Activated T-helper 17 cell treated with anti-CD3 and anti-CD28 coated beads, Interleukin-2, amount 50 U/mL, for 72 hours (primary cell): Measurements from ENCODE around the gene MTX1. TPM values are rescaled to one million over a fixed set of nuclear protein-coding genes. Genes with fewer than 3 reads are reported as not detected.
"Not testable (repeated sequence)": the region's sequence is repeated elsewhere in the genome, so short reads cannot be mapped to it uniquely, and the experiment has no call there.

Source experiments
- ATAC-seq: fragments of 150-1000 bp; cut with Tn5 transposase; replicated peaks from 2 replicates; pipeline ENCODE4 v1.10.0; 2021; ENCODE audit warnings: mild to moderate bottlenecking, moderate library complexity
- H3K27ac Mint-ChIP-seq: one replicate; pipeline ENCODE4 v1.8.0; 2022; ENCODE audit warnings: mixed read lengths
- H3K27me3 Mint-ChIP-seq: one replicate; pipeline ENCODE4 v1.8.0; 2022; ENCODE audit warnings: mixed read lengths
- H3K36me3 Mint-ChIP-seq: one replicate; pipeline ENCODE4 v1.8.0; 2022; ENCODE audit warnings: low read depth, mild to moderate bottlenecking, mixed read lengths
- H3K4me1 Mint-ChIP-seq: one replicate; pipeline ENCODE4 v1.8.0; 2022; ENCODE audit warnings: mixed read lengths
- H3K4me3 Mint-ChIP-seq: one replicate; pipeline ENCODE4 v1.8.0; 2022; ENCODE audit warnings: mild to moderate bottlenecking, mixed read lengths
- H3K9me3 Mint-ChIP-seq: one replicate; pipeline ENCODE4 v1.8.0; 2022; ENCODE audit warnings: mixed read lengths
- total RNA-seq, 2 donors: library from RNA; stranded (reverse); gene quantifications; one replicate each; pipeline ENCODE4 v1.2.3, GENCODE V29; 2022

MTX1 gene
- total RNA-seq, 2 donors from 2014 or later, result 31.3 to 59.9 TPM

DNA sequence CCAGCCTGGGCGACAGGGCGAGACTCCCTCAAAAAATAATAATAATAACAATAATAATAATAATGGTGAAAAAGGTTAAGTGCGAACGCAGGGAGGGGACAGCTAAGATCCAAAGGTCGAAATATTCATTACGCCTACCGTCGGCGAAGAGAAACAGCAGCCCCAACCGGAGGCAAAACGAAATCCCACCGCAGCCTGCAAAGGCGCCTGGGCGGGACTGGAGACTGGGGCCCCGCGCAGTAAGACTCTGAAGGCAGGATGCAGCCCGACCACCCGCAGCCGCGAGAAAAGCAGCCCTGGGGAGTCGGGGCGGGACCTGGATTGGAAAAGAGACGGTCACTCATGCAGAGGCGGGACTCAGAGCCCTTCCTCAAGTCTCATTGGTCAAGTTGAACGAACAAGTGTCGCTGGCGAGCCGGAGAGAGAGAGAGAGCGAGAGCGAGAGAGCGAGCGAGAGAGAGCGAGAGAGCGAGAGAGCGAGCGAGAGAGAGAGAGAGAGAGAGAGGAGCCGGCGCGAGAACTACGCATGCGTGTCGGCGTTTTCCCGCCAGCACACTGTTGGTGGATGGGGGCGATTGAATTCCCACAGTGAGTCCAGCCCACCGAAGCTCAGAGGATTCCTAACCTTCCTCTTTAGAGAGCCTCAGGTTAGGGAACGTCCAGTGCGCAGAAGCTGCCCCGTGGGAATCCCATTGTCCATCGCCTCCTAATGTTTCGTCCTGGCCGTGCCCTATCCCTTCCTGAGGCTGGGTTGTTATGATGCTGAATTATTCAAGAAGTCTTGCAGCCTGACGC, 36.1 kb downstream of the MTX1 start:
- peak overlapping the region; percentile 94 for H3K27ac Mint-ChIP-seq
- H3K27me3 Mint-ChIP-seq, result no peaks in the 10 kb centered on the region
- H3K4me3 Mint-ChIP-seq, result peak overlapping the region; percentile 75
- peaks cover 22% of the 10 kb centered on the region for H3K4me1 Mint-ChIP-seq
- H3K36me3 Mint-ChIP-seq, result peaks cover 22% of the 10 kb centered on the region
- peak; percentile 91 for ATAC-seq
- H3K9me3 Mint-ChIP-seq, result no peaks in the 10 kb centered on the region

DNA sequence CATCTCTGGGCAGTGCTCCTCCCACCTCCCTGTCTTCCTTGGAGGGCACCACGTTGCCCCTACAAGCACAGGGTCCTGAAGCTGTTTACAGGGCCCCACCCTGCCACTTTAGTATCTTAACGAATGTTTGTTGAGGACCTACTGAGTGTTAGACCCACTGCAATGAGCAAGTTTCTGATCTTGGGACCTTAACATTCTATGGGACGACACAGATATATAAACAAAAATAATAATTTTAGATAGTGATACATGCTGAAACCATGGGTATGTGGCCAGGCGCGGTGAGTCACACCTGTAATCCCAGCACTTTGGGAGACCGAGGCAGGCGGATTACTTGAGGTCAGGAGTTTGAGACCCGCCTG, 36.6 kb downstream of the MTX1 start:
- Mint-ChIP-seq H3K27me3 (no peaks in the 10 kb centered on the region), H3K4me3 (peak overlapping the region; percentile 75), H3K9me3 (no peaks in the 10 kb centered on the region), H3K27ac (peak overlapping the region; percentile 94), H3K4me1 (peaks cover 22% of the 10 kb centered on the region), H3K36me3 (peaks cover 20% of the 10 kb centered on the region)
- ATAC-seq, result no peak

DNA sequence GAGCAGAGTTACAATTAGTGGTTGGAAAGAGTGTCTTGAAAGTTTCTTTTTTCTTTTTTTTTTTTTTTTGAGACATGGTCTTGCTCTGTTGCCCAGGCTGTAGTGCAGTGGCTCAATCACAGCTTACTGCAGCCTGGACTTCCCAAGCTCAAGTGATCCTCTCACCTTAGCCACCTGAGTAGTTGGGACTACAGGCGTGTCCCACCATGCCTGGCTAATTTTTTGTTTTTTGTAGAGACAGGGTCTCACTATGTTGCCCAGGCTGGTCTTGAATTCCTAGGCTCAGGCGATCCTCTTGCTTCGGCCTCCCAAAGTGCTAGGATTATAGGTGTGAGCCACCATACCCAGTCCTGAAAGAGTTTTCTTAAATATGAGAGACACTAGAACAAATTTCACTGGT, 38.3 kb downstream of the MTX1 start:
- ATAC-seq, H3K4me3 Mint-ChIP-seq, H3K27ac Mint-ChIP-seq, H3K9me3 Mint-ChIP-seq, H3K27me3 Mint-ChIP-seq: not testable (repeated sequence)
- peaks cover 17% of the 10 kb centered on the region for H3K4me1 Mint-ChIP-seq
- H3K36me3 Mint-ChIP-seq, result peaks cover 20% of the 10 kb centered on the region

DNA sequence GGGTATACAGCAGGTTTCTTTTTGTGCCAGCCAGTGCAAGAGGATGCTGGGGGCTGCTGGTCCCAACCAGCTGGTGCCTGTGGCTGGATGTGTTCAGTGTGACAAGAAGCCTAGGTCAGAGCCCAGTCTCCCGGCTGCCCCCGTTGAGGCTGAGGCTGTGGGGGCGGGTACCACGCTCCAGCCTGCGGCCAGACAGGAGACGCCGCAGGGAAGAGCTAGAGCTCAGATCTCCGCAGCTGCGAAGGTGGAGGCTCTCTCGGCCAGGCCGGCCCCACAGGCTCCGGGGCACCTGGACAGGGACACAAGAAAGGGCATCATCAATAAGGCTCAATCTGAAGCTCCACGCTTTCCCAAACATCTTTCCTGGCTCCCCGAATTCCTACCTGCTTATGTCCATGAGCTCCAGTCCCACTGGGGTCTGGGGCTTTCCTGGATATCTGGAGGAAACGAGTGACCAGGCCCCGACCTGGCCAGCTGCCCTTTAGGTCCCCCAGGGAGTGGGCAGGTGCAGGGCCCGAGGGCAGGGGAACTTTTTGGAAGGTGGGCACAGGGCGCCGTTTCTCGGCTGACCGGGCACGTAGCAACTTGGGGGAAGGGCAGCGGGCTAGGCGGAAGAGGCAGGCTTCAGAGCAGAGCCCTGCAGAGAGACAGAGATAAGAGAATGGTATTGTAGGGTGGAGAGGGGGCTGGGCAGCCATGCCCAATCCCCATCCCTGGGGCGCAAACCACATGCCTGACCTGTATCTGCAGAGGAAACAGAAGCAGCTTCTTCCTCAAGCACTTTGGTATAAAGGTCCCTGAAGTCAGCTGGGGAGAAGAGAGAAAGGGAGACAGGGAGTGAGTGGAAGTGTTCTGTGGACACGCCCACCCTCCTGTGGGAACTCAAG, 39.4 kb downstream of the MTX1 start:
- no peaks in the 10 kb centered on the region for H3K27me3 Mint-ChIP-seq
- peaks cover 16% of the 10 kb centered on the region for H3K4me1 Mint-ChIP-seq
- no peak for ATAC-seq
- no peak overlapping the region for H3K4me3 Mint-ChIP-seq
- H3K27ac Mint-ChIP-seq, result no peak overlapping the region
- H3K36me3 Mint-ChIP-seq, result peaks cover 20% of the 10 kb centered on the region
- H3K9me3 Mint-ChIP-seq, result no peaks in the 10 kb centered on the region

DNA sequence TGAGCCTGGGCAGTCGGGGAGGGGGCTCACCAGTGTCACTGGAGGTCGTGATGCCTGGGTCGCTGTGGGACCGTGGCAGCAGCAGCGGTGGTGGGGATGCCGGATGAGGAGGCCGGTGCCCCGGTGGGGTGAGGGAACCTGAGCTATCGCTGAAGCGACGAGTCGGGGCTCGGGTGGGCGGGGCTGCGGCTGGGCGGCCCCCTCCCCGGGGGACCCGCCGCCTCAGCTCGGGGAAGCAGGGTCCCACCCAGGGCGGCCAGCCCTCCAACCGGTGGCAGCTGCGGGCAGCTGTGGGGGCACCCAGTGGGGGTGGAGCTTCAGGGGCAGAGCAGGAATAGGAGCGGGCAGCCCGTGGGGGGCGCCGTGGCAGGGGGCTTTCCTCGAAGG, 41.7 kb downstream of the MTX1 start:
- Mint-ChIP-seq H3K9me3 (no peaks in the 10 kb centered on the region), H3K4me1 (peaks cover 18% of the 10 kb centered on the region), H3K4me3 (peak overlapping the region; percentile 44), H3K36me3 (peaks cover 4% of the 10 kb centered on the region), H3K27ac (no peak overlapping the region), H3K27me3 (no peaks in the 10 kb centered on the region)
- ATAC-seq, result peak; percentile 2

DNA sequence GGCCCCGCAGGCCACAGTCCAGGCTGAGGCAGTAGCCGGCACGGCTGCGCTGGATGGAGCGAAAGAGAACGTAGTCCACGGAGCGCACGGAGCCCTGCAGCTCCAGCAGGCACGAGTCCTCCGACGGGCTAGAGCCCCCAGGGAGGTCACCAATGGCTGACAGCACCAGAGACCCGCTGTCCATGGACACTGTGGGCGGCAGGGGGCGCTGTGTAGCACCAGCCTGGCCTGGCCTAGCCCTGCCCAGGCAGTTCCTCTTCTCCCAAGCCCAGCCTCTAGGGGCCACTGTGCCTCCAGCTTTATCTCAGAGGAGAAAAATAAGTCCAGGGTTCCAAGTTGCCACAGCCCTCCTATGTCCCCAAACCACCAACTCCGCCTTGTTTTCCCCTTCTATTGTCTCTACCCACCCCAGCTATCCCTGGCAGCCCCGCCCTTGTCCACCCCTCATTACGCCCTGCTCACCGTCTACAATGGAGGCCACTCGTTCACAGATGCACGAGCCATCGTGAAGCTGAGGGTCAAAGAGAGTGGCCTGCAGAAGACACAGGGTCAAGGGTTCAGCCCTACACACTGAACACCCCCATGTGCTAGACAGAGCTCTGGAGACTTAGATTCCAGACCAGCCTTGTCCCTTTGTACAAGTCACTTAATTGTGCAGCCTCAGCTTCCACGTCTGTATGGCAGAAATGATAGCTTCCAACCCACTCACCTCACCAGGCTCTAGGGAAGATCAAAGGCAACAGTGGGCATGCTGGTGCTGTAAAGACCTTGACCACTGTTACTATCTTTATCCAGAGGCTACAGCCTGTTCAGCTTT, 42.3 kb downstream of the MTX1 start:
- ATAC-seq, result peak; percentile 97
- Mint-ChIP-seq H3K4me1 (peaks cover 18% of the 10 kb centered on the region), H3K9me3 (no peaks in the 10 kb centered on the region), H3K27ac (peak overlapping the region; percentile 61), H3K4me3 (peak overlapping the region; percentile 30), H3K36me3 (peaks cover 10% of the 10 kb centered on the region), H3K27me3 (no peaks in the 10 kb centered on the region)

DNA sequence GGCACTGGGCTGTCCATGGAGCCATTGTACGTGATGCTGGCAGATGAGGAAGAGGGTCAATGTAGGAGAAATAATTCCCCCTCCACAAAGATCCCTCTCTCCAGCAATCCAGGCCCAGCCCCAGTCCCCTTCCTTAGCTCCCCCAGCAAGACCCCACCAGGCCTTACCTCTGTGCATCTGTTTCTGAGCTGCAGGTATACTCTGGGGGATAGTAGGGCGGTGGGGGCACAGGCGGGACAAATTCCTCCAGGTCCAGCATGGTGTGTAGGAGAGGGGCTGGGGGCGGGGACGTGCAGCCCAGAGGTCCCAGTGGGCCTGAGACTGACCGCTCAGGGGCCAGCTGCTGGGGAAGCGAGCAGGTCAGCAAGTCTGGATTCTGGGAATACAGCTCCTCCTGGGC, 43.1 kb downstream of the MTX1 start:
- H3K9me3 Mint-ChIP-seq, result no peaks in the 10 kb centered on the region
- peaks cover 18% of the 10 kb centered on the region for H3K4me1 Mint-ChIP-seq
- H3K27me3 Mint-ChIP-seq, result no peaks in the 10 kb centered on the region
- no peak overlapping the region for H3K27ac Mint-ChIP-seq
- peaks cover 14% of the 10 kb centered on the region for H3K36me3 Mint-ChIP-seq
- ATAC-seq, result no peak
- peak overlapping the region; percentile 30 for H3K4me3 Mint-ChIP-seq

DNA sequence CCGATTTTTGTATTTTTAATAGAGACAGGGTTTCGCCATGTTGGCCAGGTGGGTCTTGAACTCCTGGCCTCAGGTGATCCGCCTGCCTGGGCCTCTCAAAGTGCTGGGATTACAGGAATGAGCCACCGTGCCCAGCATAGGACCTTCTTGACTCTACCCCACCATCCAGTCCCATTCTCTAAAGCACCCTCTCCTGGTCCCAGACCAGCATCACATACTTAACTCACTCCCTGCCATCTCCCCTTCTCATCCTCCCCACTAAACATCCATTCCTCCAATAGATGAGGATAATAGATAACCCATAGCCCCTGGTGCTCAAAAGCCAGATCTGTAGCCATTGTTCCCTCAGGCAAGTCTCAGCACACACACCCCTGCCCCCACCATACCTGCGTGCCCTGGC, 44.7 kb downstream of the MTX1 start:
- Mint-ChIP-seq H3K4me3 (peak overlapping the region; percentile 84), H3K27me3 (no peaks in the 10 kb centered on the region), H3K27ac (peak overlapping the region; percentile 85)

DNA sequence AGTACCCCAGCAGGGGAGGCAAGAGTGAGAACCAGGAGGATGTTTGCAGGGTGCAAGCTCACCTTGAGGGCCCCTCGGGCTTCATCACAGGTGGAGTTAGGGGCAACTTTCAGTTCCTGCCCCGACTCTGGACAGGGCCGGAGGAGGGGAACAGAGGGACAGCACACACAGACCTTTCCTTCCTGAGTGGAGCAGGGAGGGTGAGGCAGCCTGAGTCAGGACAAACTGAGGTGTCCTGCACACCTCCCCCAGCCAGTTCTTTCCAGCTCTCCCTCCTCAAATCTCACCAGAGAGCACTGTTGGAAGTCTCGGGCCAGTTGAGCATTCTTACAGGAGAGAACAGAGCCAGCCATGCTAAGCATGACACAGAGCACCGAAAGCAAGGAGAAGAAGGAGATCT, 45.3 kb downstream of the MTX1 start:
- Mint-ChIP-seq H3K36me3 (peaks cover 34% of the 10 kb centered on the region), H3K27ac (peak overlapping the region; percentile 85), H3K9me3 (no peaks in the 10 kb centered on the region), H3K4me3 (peak overlapping the region; percentile 84), H3K27me3 (no peaks in the 10 kb centered on the region), H3K4me1 (peaks cover 24% of the 10 kb centered on the region)
- no peak for ATAC-seq

More for the DNA sequence above, 44.7 kb downstream of the MTX1 start:
- no peaks in the 10 kb centered on the region for H3K9me3 Mint-ChIP-seq
- peaks cover 24% of the 10 kb centered on the region for H3K4me1 Mint-ChIP-seq
- ATAC-seq, result no peak
- peaks cover 28% of the 10 kb centered on the region for H3K36me3 Mint-ChIP-seq

DNA sequence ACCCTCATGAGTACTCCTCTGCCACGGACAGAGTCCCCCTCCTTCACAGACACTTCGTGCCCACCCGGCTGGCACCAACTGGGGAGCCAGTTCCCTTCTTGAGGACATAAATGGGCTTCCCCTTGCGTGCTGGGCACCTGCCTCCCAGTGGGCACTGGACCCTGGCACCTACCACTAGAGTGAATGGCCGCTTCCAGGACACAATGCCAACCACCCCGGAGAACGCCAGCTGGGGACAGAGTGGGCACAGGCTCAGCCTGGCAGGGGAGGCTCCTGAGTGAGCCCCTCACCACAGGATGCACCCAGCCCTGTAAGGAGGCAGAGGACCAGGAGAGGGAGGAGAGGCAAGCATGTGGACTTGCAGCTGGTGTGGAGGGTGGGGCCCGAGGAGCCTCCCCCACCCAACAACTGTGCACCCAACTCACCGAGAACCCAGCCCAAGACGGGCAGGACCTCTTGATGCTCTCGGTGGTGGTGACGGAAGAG, 45.8 kb downstream of the MTX1 start:
- H3K4me3 Mint-ChIP-seq, result peak overlapping the region; percentile 84
- H3K27me3 Mint-ChIP-seq, result no peaks in the 10 kb centered on the region
- no peak for ATAC-seq
- H3K4me1 Mint-ChIP-seq, result peaks cover 24% of the 10 kb centered on the region
- H3K36me3 Mint-ChIP-seq, result peaks cover 39% of the 10 kb centered on the region
- H3K27ac Mint-ChIP-seq, result peak overlapping the region; percentile 85
- H3K9me3 Mint-ChIP-seq, result no peaks in the 10 kb centered on the region

DNA sequence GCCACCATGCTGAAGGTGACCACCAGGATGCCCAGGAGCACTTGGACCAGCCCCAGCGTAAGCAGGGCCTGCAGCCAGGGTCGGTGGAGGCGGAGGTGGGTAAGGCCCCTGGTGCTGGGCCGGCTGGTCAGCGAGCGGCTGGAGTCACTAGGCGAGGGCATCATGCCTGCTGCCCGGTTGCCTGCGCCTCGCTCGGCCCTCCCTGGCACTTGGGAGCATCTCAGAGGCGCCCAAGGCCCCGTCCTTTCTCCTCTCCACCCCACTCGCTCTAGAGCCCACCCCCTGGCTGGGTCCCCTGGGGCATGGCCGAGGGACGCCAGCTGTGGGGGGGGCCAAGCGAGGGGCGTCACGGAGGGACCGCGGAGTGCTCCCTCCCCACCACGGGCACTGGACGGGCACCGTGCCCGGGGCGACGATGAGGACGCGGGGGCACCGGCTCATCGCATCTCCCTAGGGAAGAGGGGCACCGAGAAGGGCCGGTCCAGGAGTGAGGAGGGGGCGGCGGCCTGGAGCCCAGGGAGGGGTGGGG, 46.3 kb downstream of the MTX1 start:
- Mint-ChIP-seq H3K4me1 (peaks cover 24% of the 10 kb centered on the region), H3K4me3 (peak overlapping the region; percentile 84), H3K27ac (peak overlapping the region; percentile 85), H3K36me3 (peaks cover 44% of the 10 kb centered on the region), H3K27me3 (no peaks in the 10 kb centered on the region), H3K9me3 (no peaks in the 10 kb centered on the region)
- ATAC-seq, result peak; percentile 2

DNA sequence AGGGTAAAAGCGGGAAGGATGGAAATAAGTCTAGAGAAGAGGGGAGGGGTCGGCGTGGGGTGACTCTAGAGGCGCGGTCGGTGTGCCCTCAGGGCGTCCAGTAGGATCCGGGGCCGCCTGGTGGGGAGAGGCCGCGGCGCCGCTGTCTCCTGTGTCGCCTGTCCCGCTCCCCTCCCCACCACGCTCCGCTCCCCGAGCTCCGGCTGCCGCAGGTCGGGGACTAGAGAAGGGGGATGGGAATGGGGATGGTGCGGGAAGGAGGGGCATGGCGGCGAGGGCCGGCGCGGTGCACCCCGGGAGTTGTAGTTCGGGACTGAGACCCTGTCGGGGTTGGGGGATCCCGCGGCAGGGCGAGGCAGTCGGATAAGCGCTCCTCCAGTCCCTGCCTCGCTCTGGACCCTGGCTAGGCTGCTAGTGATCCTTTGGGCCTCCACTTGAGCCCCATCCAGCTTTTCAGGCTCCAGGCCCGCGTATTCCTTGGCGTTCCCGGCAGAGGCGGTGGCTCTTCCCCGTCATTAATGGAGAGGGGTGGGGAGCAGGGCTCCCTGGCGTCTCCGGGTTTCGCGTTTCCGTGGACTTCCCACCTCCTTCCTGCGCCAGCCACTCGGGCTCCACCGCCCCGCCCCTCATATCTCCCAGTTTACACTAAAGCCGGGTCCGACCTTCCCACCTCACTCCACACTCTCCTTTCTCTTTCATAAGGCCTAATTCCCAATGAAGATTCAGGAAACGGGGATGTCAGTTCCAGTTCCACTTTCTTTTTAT, 46.9 kb downstream of the MTX1 start, which contains the start of gene ENTREP3:
Gene ENTREP3, minus strand, starts transcription at position 241 of the 765 bp plus-strand sequence. CDS start 606 bp downstream, outside the sequence.
- Mint-ChIP-seq H3K9me3 (no peaks in the 10 kb centered on the region), H3K36me3 (peaks cover 51% of the 10 kb centered on the region), H3K27me3 (no peaks in the 10 kb centered on the region), H3K27ac (peak within 1 kb of the TSS; percentile 85), H3K4me3 (peak within 1 kb of the TSS; percentile 84), H3K4me1 (peaks cover 28% of the 10 kb centered on the region)
- ATAC-seq, result peak; percentile 79
